ENCODE data around the gene TMEM95.

DNA sequence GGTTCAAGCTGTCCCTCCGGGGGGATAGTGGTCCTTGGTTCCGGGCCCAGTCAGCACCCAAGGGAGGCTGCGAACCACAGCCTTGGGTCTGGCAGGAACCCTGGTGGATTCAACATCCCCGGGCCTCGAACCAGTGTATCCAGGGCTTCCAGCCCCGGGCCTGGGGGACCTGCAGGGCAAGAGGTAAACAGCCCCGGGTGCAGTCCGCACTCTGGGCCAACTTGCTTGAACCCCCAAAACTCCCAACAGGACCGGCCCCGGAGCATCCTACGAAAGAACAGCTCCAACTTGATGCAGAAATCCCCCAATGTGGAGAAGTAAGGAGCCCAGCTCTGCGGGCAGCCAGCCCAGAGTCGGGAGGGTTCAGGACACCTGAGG is 24.3 kb upstream of the TMEM95 start:
- TF ChIP-seq POLR2A (IDR thresholded peaks at IDR 0.05) (no peak), CTCF (IDR thresholded peaks at IDR 0.05) (no peak)

All from Peyer's patch (tissue), 4 donors.